H1 (cell line): Measurements from ENCODE around the gene NTN5. TPM values are rescaled to one million over a fixed set of nuclear protein-coding genes. Genes with fewer than 3 reads are reported as not detected.

Experiments used
- CHD2 ChIP-seq: IDR thresholded peaks from 2 replicates; pipeline ENCODE4 v1.6.1; 2012; ENCODE audit warnings: low read length, improper control_type of control experiment
- CREB1 ChIP-seq: IDR thresholded peaks from 2 replicates; pipeline ENCODE4 v1.6.1; 2012; ENCODE audit warnings: inconsistent platforms
- MAX ChIP-seq: IDR thresholded peaks from 2 replicates; pipeline ENCODE4 v1.6.1; 2012; ENCODE audit warnings: inconsistent platforms
- SP4 ChIP-seq: IDR thresholded peaks from 2 replicates; pipeline ENCODE4 v1.6.1; 2012; ENCODE audit warnings: low read length, inconsistent platforms
- TAF1 ChIP-seq: IDR thresholded peaks from 2 replicates; pipeline ENCODE4 v1.6.1; 2011; ENCODE audit warnings: mild to moderate bottlenecking, low read depth, low read length
- TAF7 ChIP-seq: optimal IDR thresholded peaks from 2 replicates; pipeline ENCODE3; 2011; ENCODE audit warnings: low read depth, mild to moderate bottlenecking, inconsistent platforms, low read length, moderate library complexity, borderline replicate concordance
- TBP ChIP-seq: IDR thresholded peaks from 2 replicates; pipeline ENCODE4 v1.6.1; 2011; ENCODE audit warnings: low read depth, low read length, improper control_type of control experiment
- TCF12 ChIP-seq: IDR thresholded peaks from 2 replicates; pipeline ENCODE4 v1.6.1; 2011; ENCODE audit warnings: low read depth, mild to moderate bottlenecking, low read length
- polyA plus RNA-seq, 7 experiments: library from polyadenylated mRNA; depleted of rRNA in 3 of 7; stranded (reverse) in 5 of 7; unstranded in 2 of 7; fragments of >200 nt in 5 of 7; fragments of 200-250 nt in 2 of 7; gene quantifications; 1 replicate in 5 of 7; 2 replicates in 1 of 7; 4 replicates in 1 of 7; pipeline versions ENCODE4 v1.2.1 to v1.2.3, GENCODE V29; 2011 to 2013; ENCODE audit warnings: missing spikeins in 2 of 7, mixed read lengths in 2 of 7
- total RNA-seq: library from RNA; stranded (reverse); fragmentation: NEBNext Ultra II Directional; extraction: Animal tissue kit (Norgen Biotek cat#: 25700); gene quantifications from 2 replicates; pipeline ENCODE4 v1.2.1, GENCODE V29; 2021

Gene NTN5
- total and polyA plus RNA-seq, 2 of the 8 experiments (the other 6 are each of a cell fraction or from before 2014, with no cell fraction given) = 0.47 to 0.85 TPM

- TF ChIP-seq TBP = peak; percentile 10; the same call in 1 of the 2 replicates
- peak; percentile 25; the same call in 1 of the 2 replicates for TF ChIP-seq MAX
- TF ChIP-seq TAF7 = no peak
- 0 out of 2 replicates have a peak, but pooled peaks have one; percentile 43 for TF ChIP-seq TCF12
- peak; percentile 56; the same call in 1 of the 2 replicates for TF ChIP-seq CREB1
- peak; percentile 25; the same call in 1 of the 2 replicates for TF ChIP-seq CHD2
- peak; percentile 55; the same call in 1 of the 2 replicates for TF ChIP-seq TAF1
- TF ChIP-seq SP4 = peak; percentile 59
Observed at GRCh38 chr19:48629599-48630295, 43.1 kb downstream of the NTN5 start (continued).
